CD8-positive, alpha-beta memory T cell (primary cell): Measurements from ENCODE around the gene PPP2R5E. TPM values are rescaled to one million over a fixed set of nuclear protein-coding genes. Genes with fewer than 3 reads are reported as not detected.

ENCODE experiments used
- CTCF ChIA-PET: fragments of 350-600 bp; sonication (Branson Sonifier 250); formaldehyde crosslinking; loops from one replicate; lab custom pipeline; 2021; ENCODE audit warnings: antibody characterized with exemption; lab: Charles Lee
- POLR2A ChIA-PET: fragments of 350-600 bp; sonication (Branson Sonifier 250); formaldehyde crosslinking; loops from one replicate; lab custom pipeline; 2021; ENCODE audit warnings: antibody characterized with exemption; lab: Charles Lee
- DNase-seq, 5 donors: peaks; one replicate each; pipeline versions ENCODE4 v3.0.0 to v3.0.0-alpha.2; 2020 to 2022; ENCODE audit warnings: mixed read lengths in 1 of 5
- H3K27ac ChIP-seq: one replicate; pipeline ENCODE4 v1.7.0; 2013; ENCODE audit warnings: low read depth, mild to moderate bottlenecking, low read length, moderate library complexity
- H3K27me3 ChIP-seq: 2 replicates; pipeline ENCODE4 v1.7.0; 2013; ENCODE audit warnings: low read length, mild to moderate bottlenecking; ENCODE audit not compliant: insufficient read depth, poor library complexity, severe bottlenecking
- H3K36me3 ChIP-seq: 2 replicates; pipeline ENCODE4 v1.7.0; 2013; ENCODE audit warnings: mild to moderate bottlenecking, low read length, moderate library complexity; ENCODE audit not compliant: insufficient read depth
- H3K4me1 ChIP-seq: 2 replicates; pipeline ENCODE4 v1.7.0; 2013; ENCODE audit warnings: mild to moderate bottlenecking, low read length, moderate library complexity; ENCODE audit not compliant: insufficient read depth
- H3K4me3 ChIP-seq: 2 replicates; pipeline ENCODE4 v1.7.0; 2013; ENCODE audit warnings: mild to moderate bottlenecking, low read length
- H3K9me3 ChIP-seq: 2 replicates; pipeline ENCODE4 v1.7.0; 2013; ENCODE audit warnings: mild to moderate bottlenecking, low read length
- H3K27ac Mint-ChIP-seq, 8 donors: one replicate each; pipeline ENCODE4 v1.8.0; 2020 to 2021; ENCODE audit warnings: mixed read lengths in 8 of 8, mild to moderate bottlenecking in 6 of 8, inconsistent platforms in 3 of 8, moderate library complexity in 3 of 8
- H3K27me3 Mint-ChIP-seq, 2 donors: one replicate each; pipeline ENCODE4 v1.8.0; 2020 to 2021; ENCODE audit warnings: mixed read lengths in 2 of 2, mild to moderate bottlenecking in 1 of 2, moderate library complexity in 1 of 2
- H3K36me3 Mint-ChIP-seq, 3 donors: one replicate each; pipeline ENCODE4 v1.8.0; 2020 to 2021; ENCODE audit warnings: mixed read lengths in 3 of 3, inconsistent platforms in 1 of 3, mild to moderate bottlenecking in 1 of 3
- H3K4me1 Mint-ChIP-seq, 3 donors: one replicate each; pipeline ENCODE4 v1.8.0; 2020 to 2021; ENCODE audit warnings: mixed read lengths in 3 of 3, inconsistent platforms in 1 of 3, mild to moderate bottlenecking in 1 of 3
- H3K4me3 Mint-ChIP-seq, 7 donors: one replicate each; pipeline ENCODE4 v1.8.0; 2020 to 2021; ENCODE audit warnings: mixed read lengths in 7 of 7, mild to moderate bottlenecking in 6 of 7, moderate library complexity in 4 of 7, inconsistent platforms in 2 of 7
- H3K9me3 Mint-ChIP-seq, 5 donors: one replicate each; pipeline ENCODE4 v1.8.0; 2020 to 2022; ENCODE audit warnings: mixed read lengths in 5 of 5, mild to moderate bottlenecking in 3 of 5, moderate library complexity in 2 of 5, inconsistent platforms in 1 of 5
- polyA plus RNA-seq: library from polyadenylated mRNA; unstranded; fragments of 300-500 nt; fragmentation: Illumina TruSeq; gene quantifications from one replicate; pipeline ENCODE4 v1.2.3, GENCODE V29; 2021
- total RNA-seq, 2 experiments: library from RNA; stranded (reverse); gene quantifications; one replicate each; pipeline ENCODE4 v1.2.3, GENCODE V29; 2021

The PPP2R5E gene
- total and polyA plus RNA-seq, 3 experiments from 2014 or later = 39.3 to 56.5 (median 55.0) TPM

GRCh38 chr14:63357841-63358240 lies 185.3 kb downstream of the PPP2R5E start:
- no peaks in the 10 kb centered on the region for H3K36me3 Mint-ChIP-seq
- H3K4me1 Mint-ChIP-seq = no peaks in the 10 kb centered on the region
- Histone ChIP-seq H3K4me3 (no peak overlapping the region), H3K4me1 (no peaks in the 10 kb centered on the region), H3K27me3 (no peaks in the 10 kb centered on the region), H3K36me3 (no peaks in the 10 kb centered on the region), H3K9me3 (no peaks in the 10 kb centered on the region), H3K27ac (no peak overlapping the region)
- H3K27me3 Mint-ChIP-seq = peaks cover 8 to 29% of the 10 kb centered on the region in 2 donors
- DNase-seq = no peak
- H3K4me3 Mint-ChIP-seq = no peak overlapping the region
- CTCF ChIA-PET = no interaction called here
- POLR2A ChIA-PET = no interaction called here
- H3K27ac Mint-ChIP-seq = no peak overlapping the region
- peaks cover 0 to 1% (median 0%) of the 10 kb centered on the region in 5 donors for H3K9me3 Mint-ChIP-seq

- ChIA-PET CTCF (no interaction called here), POLR2A (no interaction called here)
- Mint-ChIP-seq H3K9me3 (peaks cover 0 to 2% (median 0%) of the 10 kb centered on the region in 5 donors), H3K27ac (no peak overlapping the region), H3K4me3 (no peak overlapping the region), H3K4me1 (no peaks in the 10 kb centered on the region), H3K36me3 (no peaks in the 10 kb centered on the region), H3K27me3 (peaks cover 6 to 39% of the 10 kb centered on the region in 2 donors)
- Histone ChIP-seq H3K36me3 (no peaks in the 10 kb centered on the region), H3K4me3 (no peak overlapping the region), H3K9me3 (no peaks in the 10 kb centered on the region), H3K27ac (no peak overlapping the region), H3K27me3 (no peaks in the 10 kb centered on the region), H3K4me1 (no peaks in the 10 kb centered on the region)
- DNase-seq = no peak
Measured at GRCh38 chr14:63345826-63346225, 197.4 kb downstream of the PPP2R5E start.

GRCh38 chr14:63344336-63344735 lies 198.8 kb downstream of the PPP2R5E start:
- H3K9me3 ChIP-seq = no peaks in the 10 kb centered on the region
- Mint-ChIP-seq H3K9me3 (peaks cover 0 to 2% (median 0%) of the 10 kb centered on the region in 5 donors), H3K27me3 (peaks cover 6 to 45% of the 10 kb centered on the region in 2 donors), H3K36me3 (no peaks in the 10 kb centered on the region), H3K4me1 (no peaks in the 10 kb centered on the region), H3K27ac (no peak overlapping the region), H3K4me3 (no peak overlapping the region)
- H3K36me3 ChIP-seq = no peaks in the 10 kb centered on the region
- POLR2A ChIA-PET = no interaction called here
- DNase-seq = no peak
- no peaks in the 10 kb centered on the region for H3K4me1 ChIP-seq
- no peaks in the 10 kb centered on the region for H3K27me3 ChIP-seq
- H3K4me3 ChIP-seq = no peak overlapping the region
- CTCF ChIA-PET = no interaction called here
- H3K27ac ChIP-seq = no peak overlapping the region

DNA sequence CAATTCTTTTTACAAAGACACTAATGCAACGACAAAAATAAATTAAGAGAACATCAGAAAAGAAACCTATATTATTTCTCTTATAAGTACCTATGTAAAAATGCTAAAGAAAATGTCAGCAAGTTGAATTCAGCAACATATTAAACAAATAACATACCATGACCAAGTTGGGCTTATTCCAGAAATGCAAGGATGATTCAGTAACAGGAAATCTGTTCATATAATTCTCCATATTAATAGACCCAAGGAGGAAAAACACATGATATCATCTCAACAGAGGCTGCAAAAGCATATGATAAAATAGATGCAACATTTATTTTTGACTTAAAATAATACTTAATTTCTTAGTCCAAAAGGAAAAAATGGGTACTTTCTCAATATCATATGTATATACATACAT lies 199.3 kb downstream of the PPP2R5E start:
- Histone ChIP-seq H3K27me3 (no peaks in the 10 kb centered on the region), H3K9me3 (no peaks in the 10 kb centered on the region), H3K4me3 (no peak overlapping the region), H3K27ac (no peak overlapping the region), H3K4me1 (no peaks in the 10 kb centered on the region), H3K36me3 (no peaks in the 10 kb centered on the region)
- peaks cover 6 to 46% of the 10 kb centered on the region in 2 donors for H3K27me3 Mint-ChIP-seq
- CTCF ChIA-PET = no interaction called here
- no peaks in the 10 kb centered on the region for H3K4me1 Mint-ChIP-seq
- no peaks in the 10 kb centered on the region for H3K36me3 Mint-ChIP-seq
- no peak for DNase-seq
- H3K27ac Mint-ChIP-seq = no peak overlapping the region
- H3K9me3 Mint-ChIP-seq = peaks cover 0 to 2% (median 0%) of the 10 kb centered on the region in 5 donors
- no peak overlapping the region for H3K4me3 Mint-ChIP-seq
- POLR2A ChIA-PET = no interaction called here

DNA sequence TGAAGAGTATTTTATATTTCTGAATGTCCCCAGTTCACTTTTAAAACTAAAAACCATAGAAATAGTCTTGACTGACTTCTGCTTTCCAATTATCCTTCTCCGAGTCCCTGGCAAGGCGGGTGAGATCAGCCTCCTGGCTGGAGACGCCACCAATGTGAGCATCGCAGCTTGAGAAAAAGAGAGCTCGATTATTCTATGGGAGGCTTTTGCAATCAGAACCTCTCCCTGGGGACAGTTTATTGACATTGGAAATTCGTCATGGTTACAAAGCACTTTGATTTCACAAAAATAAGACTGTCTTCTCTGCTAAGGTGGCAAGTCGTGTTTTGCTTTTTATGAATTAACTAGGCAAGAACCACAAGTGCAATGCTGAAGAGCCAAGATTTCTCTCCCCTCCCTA lies 200.8 kb downstream of the PPP2R5E start:
- ChIA-PET POLR2A (no interaction called here), CTCF (interaction anchor here (0.7 kb wide), 1 partner anchor 187 kb away, joined by 3 read pairs; no protein-coding TSS in a partner anchor)
- Mint-ChIP-seq H3K9me3 (peaks cover 0 to 4% (median 0%) of the 10 kb centered on the region in 5 donors), H3K4me3 (no peak overlapping the region), H3K27me3 (peaks cover 1 to 44% of the 10 kb centered on the region in 2 donors), H3K27ac (no peak overlapping the region), H3K36me3 (no peaks in the 10 kb centered on the region), H3K4me1 (no peaks in the 10 kb centered on the region)
- H3K36me3 ChIP-seq = no peaks in the 10 kb centered on the region
- H3K27ac ChIP-seq = no peak overlapping the region
- H3K9me3 ChIP-seq = no peaks in the 10 kb centered on the region
- DNase-seq = no peak
- no peaks in the 10 kb centered on the region for H3K27me3 ChIP-seq
- H3K4me3 ChIP-seq = no peak overlapping the region
- no peaks in the 10 kb centered on the region for H3K4me1 ChIP-seq

GRCh38 chr14:63328787-63329737 lies 214.1 kb downstream of the PPP2R5E start:
- Mint-ChIP-seq H3K4me1 (no peaks in the 10 kb centered on the region), H3K36me3 (peaks cover 0 to 4% (median 0%) of the 10 kb centered on the region in 3 donors), H3K4me3 (no peak overlapping the region), H3K9me3 (no peaks in the 10 kb centered on the region), H3K27ac (no peak overlapping the region), H3K27me3 (peaks cover 13 to 33% of the 10 kb centered on the region in 2 donors)
- DNase-seq = no peak
- H3K9me3 ChIP-seq = no peaks in the 10 kb centered on the region
- H3K36me3 ChIP-seq = no peaks in the 10 kb centered on the region
- no peak overlapping the region for H3K4me3 ChIP-seq
- POLR2A ChIA-PET = no interaction called here
- no peak overlapping the region for H3K27ac ChIP-seq
- H3K4me1 ChIP-seq = no peaks in the 10 kb centered on the region
- no peaks in the 10 kb centered on the region for H3K27me3 ChIP-seq
- CTCF ChIA-PET = no interaction called here

DNA sequence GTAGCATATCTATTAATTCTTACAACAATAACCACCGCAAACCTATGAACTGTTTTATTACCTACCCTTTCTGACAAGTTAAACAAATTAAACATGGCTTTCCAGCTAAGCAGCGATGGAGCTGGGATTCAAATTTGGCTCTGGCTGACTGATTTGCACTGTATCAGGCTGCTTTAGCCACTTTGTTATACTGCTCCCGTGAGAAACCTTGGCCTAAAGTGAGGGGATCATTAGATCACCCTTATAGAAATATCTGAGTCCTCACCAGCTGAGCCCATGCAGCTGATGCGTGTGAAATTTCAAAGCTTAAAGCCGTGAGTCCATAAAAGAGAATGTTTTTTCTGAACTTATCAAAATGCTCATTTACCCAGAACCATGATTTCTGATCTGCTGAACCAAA lies 216.3 kb downstream of the PPP2R5E start:
- Histone ChIP-seq H3K36me3 (no peaks in the 10 kb centered on the region), H3K9me3 (no peaks in the 10 kb centered on the region), H3K4me1 (no peaks in the 10 kb centered on the region), H3K27me3 (no peaks in the 10 kb centered on the region), H3K27ac (no peak overlapping the region), H3K4me3 (no peak overlapping the region)
- ChIA-PET POLR2A (no interaction called here), CTCF (no interaction called here)
- Mint-ChIP-seq H3K36me3 (peaks cover 0 to 4% (median 0%) of the 10 kb centered on the region in 3 donors), H3K4me1 (no peaks in the 10 kb centered on the region), H3K9me3 (no peaks in the 10 kb centered on the region), H3K4me3 (no peak overlapping the region), H3K27me3 (peaks cover 12 to 27% of the 10 kb centered on the region in 2 donors), H3K27ac (no peak overlapping the region)
- no peak for DNase-seq

DNA sequence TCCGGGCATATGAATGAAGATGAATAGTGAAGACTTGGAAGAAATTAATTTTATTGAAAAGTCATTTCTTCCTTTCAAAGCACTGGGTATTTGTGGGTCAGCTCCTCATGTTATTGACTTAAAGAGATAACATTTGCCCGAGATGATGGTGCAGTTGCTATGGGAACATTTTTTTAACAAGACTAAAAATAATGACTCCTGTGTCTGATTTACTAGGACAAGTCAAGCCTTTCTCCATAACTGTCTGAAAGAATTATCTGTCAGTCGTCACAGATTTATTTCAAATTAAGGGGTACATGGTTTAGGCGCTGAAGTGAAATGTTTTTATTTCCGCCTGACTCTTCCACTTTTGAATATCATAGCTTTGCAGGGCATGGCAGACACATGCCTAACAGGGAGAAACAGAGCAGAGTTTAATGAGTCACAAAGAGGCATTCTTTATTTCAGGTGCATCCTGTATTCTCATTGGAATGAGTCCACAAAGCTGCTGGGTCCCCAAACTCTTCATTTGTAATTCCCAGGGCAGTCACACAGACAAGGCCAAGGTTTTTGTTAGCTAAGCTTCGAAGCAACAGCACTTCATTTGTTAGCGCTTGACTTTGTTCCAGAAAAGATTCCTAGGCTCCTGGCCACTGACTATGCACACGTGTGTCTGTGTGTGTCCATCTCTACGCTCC lies 220.1 kb downstream of the PPP2R5E start:
- no peak for DNase-seq
- POLR2A ChIA-PET = no interaction called here
- H3K9me3 Mint-ChIP-seq = no peaks in the 10 kb centered on the region
- H3K4me3 Mint-ChIP-seq = no peak overlapping the region
- H3K4me1 Mint-ChIP-seq = no peaks in the 10 kb centered on the region
- H3K27me3 Mint-ChIP-seq = peaks cover 9 to 33% of the 10 kb centered on the region in 2 donors
- no peak overlapping the region for H3K27ac Mint-ChIP-seq
- CTCF ChIA-PET = no interaction called here
- Histone ChIP-seq H3K36me3 (no peaks in the 10 kb centered on the region), H3K9me3 (no peaks in the 10 kb centered on the region), H3K4me1 (no peaks in the 10 kb centered on the region), H3K4me3 (no peak overlapping the region), H3K27ac (no peak overlapping the region), H3K27me3 (no peaks in the 10 kb centered on the region)
- H3K36me3 Mint-ChIP-seq = no peaks in the 10 kb centered on the region
